SK-N-SH treated with all-trans-retinoic acid at 6 μM for 48 hours (cell line): ENCODE results near the gene DNAJC17.

Experiments used
- ARNTL ChIP-seq: fragments of 450-650 bp; formaldehyde crosslinking; IDR thresholded peaks from 2 replicates; pipeline ENCODE4 v1.5.0; 2020; ENCODE audit warnings: low read depth, mild to moderate bottlenecking, moderate library complexity, borderline replicate concordance
- CREB5 ChIP-seq: fragments of 250-450 bp; sonication (Bioruptor Pico); IDR thresholded peaks from 2 replicates; pipeline ENCODE4 v1.5.1; 2020; ENCODE audit warnings: low read depth, mild to moderate bottlenecking, moderate library complexity
- CSDC2 ChIP-seq: fragments of 250-450 bp; sonication (Bioruptor Pico); IDR thresholded peaks from 2 replicates; pipeline ENCODE4 v1.5.0; 2020; ENCODE audit warnings: mild to moderate bottlenecking, moderate library complexity
- ESRRG ChIP-seq: fragments of 250-450 bp; sonication (Bioruptor Pico); IDR thresholded peaks from 2 replicates; pipeline ENCODE4 v1.6.1; 2021; ENCODE audit warnings: mild to moderate bottlenecking
- RARB ChIP-seq: fragments of 250-450 bp; sonication (Bioruptor Pico); IDR thresholded peaks from 2 replicates; pipeline ENCODE4 v1.8.0; 2021; ENCODE audit warnings: mild to moderate bottlenecking, moderate library complexity
- ZC3H10 ChIP-seq: fragments of 250-450 bp; sonication (Bioruptor Pico); IDR thresholded peaks from 2 replicates; pipeline ENCODE4 v1.5.1; 2021; ENCODE audit warnings: mild to moderate bottlenecking, moderate library complexity
- ZFP3 ChIP-seq: fragments of 250-450 bp; sonication (Bioruptor Pico); IDR thresholded peaks from 2 replicates; pipeline ENCODE4 v1.5.0; 2020; ENCODE audit warnings: mild to moderate bottlenecking, moderate library complexity
- ZFP30 ChIP-seq: fragments of 450-650 bp; formaldehyde crosslinking; IDR thresholded peaks from 2 replicates; pipeline ENCODE4 v1.5.0; 2022; ENCODE audit warnings: mild to moderate bottlenecking, moderate library complexity
- TF ChIP-seq, protein P1 (sequence below): fragments of 250-450 bp; sonication (Bioruptor Pico); IDR thresholded peaks from 2 replicates; pipeline ENCODE4 v1.5.1; 2021; ENCODE audit warnings: mild to moderate bottlenecking, moderate library complexity

GRCh38 chr15:40856746-40857145 is 49.5 kb upstream of the DNAJC17 start:
- no peak for TF ChIP-seq ARNTL (CRISPR knock-in tag)
- TF ChIP-seq ZFP3 (CRISPR knock-in tag) = no peak
- no peak for TF ChIP-seq ESRRG
- TF ChIP-seq RARB (CRISPR knock-in tag) = no peak
- no peak for TF ChIP-seq ZC3H10 (CRISPR knock-in tag)
- no peak for TF ChIP-seq ZFP30 (CRISPR knock-in tag)
- no peak for TF ChIP-seq CSDC2 (CRISPR knock-in tag)
- no peak for TF ChIP-seq CREB5 (CRISPR knock-in tag)
- TF ChIP-seq, protein P1, sequence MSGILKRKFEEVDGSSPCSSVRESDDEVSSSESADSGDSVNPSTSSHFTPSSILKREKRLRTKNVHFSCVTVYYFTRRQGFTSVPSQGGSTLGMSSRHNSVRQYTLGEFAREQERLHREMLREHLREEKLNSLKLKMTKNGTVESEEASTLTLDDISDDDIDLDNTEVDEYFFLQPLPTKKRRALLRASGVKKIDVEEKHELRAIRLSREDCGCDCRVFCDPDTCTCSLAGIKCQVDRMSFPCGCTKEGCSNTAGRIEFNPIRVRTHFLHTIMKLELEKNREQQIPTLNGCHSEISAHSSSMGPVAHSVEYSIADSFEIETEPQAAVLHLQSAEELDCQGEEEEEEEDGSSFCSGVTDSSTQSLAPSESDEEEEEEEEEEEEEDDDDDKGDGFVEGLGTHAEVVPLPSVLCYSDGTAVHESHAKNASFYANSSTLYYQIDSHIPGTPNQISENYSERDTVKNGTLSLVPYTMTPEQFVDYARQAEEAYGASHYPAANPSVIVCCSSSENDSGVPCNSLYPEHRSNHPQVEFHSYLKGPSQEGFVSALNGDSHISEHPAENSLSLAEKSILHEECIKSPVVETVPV (CRISPR knock-in tag) = no peak
